NCI-H1694 (cell line): Measurements from ENCODE around the gene NINJ2.

Experiments used
- DNase-seq: peaks from one replicate; lab custom pipeline; 2025; lab: John Stamatoyannopoulos, UW

The NINJ2 gene

DNA sequence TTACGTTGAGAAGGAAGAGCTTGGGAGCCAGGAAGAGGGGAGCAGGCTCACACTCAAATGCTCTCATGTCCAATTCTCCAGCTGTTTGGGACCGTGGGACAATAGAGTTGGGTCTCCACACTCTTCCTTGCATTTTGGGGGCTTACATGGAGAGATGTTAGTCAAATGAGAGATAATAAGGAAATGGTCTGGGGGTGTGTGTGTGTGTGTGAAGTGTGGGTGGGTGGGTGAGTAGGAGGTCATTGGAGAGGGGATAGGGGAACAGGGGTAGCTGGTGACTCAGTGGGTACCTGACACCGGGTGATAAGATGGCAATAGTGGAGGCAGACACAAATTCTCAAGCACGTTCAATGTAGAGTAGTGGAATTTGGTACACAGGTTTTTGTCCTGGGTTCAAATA is 135.5 kb downstream of the NINJ2 start:
- DNase-seq, result no peak

DNA sequence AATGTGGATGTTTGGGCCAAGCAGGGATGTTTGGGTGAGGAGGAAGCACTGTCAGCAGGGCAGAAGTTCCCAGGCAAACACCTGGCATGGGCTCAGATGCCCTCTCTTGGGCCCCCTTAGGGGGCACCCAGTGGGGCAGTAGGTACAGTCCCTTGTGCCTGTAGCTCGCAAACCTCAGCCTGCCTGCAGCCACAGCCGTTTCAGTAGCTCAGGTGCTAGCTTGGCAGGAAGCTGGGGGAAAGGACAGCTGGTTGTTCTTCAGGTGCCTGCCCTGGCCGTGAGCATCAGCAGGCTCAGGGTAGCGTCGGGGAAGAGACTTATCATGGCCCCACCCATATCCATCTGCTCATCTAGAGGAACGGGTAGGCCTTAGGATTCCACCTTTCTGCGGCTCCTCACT is 136.0 kb downstream of the NINJ2 start:
- DNase-seq, result no peak

DNA sequence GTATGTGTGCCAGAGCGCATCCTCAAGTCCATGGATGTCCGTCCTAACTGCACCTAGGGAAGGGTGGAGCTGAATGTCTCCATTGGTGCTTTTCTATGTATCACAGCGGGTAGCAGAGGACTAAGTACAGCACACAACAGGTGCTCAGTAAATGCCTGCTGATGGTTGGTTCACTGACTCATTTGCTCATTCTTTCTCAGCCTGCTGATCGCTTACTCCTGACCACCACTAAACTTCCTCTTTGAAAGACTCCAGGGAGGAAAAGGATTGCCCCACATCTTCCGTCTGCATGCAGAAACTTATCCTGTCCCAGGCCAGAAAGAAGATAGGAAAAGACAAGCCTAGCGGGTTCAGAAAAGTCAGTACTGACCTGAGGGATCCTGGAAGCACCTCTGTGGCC is 137.2 kb downstream of the NINJ2 start:
- no peak for DNase-seq

DNA sequence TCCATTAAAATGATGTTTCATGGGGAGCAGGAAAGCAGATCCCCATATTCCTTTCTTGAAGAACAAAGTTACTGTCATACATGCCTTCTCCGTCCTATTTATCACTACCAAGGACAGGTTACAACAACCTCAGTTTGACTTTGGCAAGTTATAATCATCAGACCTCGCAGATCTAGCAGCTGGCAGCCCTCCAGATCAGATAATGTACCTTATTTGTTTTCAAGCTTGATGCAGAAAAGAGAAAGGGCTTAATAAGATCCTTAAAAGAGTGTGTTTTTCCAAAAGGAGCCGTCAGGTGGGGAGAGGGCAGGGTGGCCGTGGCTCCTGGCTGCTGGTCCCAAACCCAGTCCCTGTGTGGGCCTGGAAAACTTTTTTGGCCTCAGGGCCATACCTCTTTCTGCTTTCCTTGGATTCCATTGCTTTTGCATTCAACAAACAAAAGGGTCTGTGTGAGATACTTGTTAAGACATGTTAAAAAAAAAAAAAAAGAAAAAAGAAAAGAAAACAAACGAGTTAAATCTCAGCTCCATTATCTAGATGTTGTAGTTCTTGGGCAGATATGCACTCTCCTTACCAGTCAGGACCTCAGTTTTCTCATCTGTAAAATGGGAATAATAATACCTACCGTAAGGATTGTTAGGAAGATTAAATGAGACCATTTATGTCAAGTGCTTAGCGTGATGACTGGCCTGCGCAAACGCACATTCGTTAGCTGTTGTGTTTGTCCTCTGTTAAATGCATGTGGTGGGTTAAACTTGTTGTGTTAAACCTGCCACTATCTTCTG is 138.9 kb downstream of the NINJ2 start:
- no peak for DNase-seq

DNA sequence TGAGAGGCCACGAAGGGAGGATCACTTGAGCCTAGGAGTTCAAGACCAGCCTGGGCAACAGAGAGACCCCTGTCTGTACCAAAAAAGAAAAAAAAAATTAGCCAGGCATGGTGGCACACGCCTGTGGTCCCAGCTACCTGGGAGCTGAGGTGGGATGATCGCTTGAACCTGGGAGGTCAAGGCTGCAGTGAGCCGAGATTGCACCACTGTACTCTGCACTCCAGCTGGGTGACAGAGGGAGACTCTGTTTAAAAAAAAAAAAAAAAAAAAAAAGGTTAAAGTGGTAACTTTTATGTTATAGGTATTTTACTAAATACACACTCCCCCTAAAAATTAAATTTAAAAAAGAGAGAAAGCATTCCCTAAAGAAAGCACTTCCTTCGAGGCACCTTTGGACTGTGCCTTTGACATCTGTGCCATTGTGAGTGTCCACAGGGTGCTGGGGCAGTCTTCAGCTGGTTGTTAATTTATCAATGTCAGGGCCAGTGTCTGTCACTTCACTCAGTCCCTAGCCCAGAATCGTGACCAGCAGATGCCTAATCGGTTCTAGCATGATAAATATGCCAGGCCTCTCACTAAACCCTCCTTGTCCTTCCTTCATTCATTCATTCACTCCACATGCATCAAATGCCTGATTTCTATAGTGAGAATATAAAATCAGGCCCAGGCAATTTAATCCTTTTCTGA is 140.4 kb downstream of the NINJ2 start:
- DNase-seq, result no peak

DNA sequence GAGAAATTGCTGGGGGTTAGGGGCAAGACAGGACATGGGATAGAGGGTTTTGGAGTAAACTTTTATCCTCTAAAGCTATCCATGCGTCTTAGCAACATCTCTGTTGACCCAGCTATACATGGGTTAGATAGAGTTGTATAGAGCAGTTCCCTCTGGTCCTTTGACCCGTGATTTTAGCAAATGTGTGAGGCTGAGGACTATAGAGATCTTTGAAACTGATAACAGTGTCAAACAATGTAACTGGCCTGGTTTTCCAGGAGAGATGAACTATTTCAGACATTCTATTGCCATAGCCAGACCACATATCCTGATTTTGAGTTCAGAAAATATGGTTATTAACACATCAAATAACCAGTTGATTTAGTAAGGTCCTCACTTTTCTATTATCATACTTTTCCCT is 143.1 kb downstream of the NINJ2 start:
- DNase-seq, result no peak

DNA sequence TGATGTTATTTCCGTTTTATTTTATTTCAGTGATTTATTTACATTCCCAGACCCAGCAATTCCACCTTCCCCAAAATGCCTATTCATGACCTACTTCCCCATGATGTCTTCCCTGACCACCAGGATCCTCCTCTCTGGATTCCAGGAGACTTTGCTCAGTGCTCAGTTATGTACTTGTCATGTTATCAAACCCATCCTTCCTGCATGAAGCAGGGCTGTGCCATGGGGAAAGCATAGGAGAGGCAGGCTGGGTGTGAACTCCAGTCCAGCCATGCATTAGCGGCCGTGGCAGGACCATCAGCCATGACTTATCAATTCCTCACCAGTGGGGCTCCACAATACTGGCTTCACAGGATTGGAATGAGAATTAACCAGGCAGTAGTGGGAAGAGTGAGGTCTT is 145.7 kb downstream of the NINJ2 start:
- no peak for DNase-seq
